Pancreas (tissue), 10 donors: ENCODE results near the gene SORBS2. TPM values are rescaled to one million over a fixed set of nuclear protein-coding genes. Genes with fewer than 3 reads are reported as not detected.
A peak's percentile ranks its signal among the peaks of the same experiment; 100 is the strongest.

ENCODE experiments used
- ATAC-seq, 4 donors: fragments of 200-7000 bp; cut with Tn5 transposase; one replicate each; pipeline versions ENCODE4 v1.8.0 to v1.9.1; 2020; ENCODE audit warnings: mild to moderate bottlenecking in 4 of 4, moderate library complexity in 4 of 4
- DNase-seq, 6 donors: peaks; one replicate each; pipeline ENCODE4 v3.0.0-alpha.2; 2020
- FAIRE-seq: peaks from 2 replicates; lab custom pipeline; 2012; peaks lifted over from hg19 to GRCh38; lab: Jason Lieb, UNC
- H3K27ac ChIP-seq, 4 donors: fragments of 200-600 bp; sonication (generic); 1 replicate in 3 of 4; 2 replicates in 1 of 4; pipeline versions ENCODE4 v1.5.0 to v1.8.0; 2020
- H3K27me3 ChIP-seq, 4 donors: fragments of 200-600 bp; one replicate each; pipeline ENCODE4 v1.8.0; 2021
- H3K36me3 ChIP-seq, 3 donors: fragments of 200-600 bp; sonication (generic) in 1 of 3; one replicate each; pipeline versions ENCODE4 v1.5.0 to v1.8.0; 2020 to 2021
- H3K4me1 ChIP-seq, 3 donors: fragments of 200-600 bp; one replicate each; pipeline ENCODE4 v1.8.0; 2021
- H3K4me3 ChIP-seq, 4 donors: fragments of 200-600 bp; sonication (generic) in 2 of 4; one replicate each; pipeline versions ENCODE4 v1.5.0 to v1.8.0; 2020 to 2021
- H3K9me3 ChIP-seq, 4 donors: fragments of 200-600 bp; one replicate each; pipeline ENCODE4 v1.8.0; 2021
- WGBS, 2 donors: extraction: QIAGEN DNeasy Blood & Tissue Kit; methylation state at CpG; one replicate each; pipeline ENCODE4 v1.1.7; 2013; 5-methylcytosine and 5-hydroxymethylcytosine counted together
- intact Hi-C, 3 donors: fragments of 100-400 bp; cut with DNase I; formaldehyde crosslinking; loops; one replicate each; pipeline versions ENCODE4 v1.11.1 to v1.14.2; 2022
- polyA plus RNA-seq, 2 donors: library from polyadenylated mRNA; stranded (reverse); fragments of 200-250 nt; gene quantifications; one replicate each; pipeline ENCODE4 v1.2.3, GENCODE V29; 2013
- total RNA-seq, 6 donors: library from RNA; stranded (reverse); fragmentation: NEBNext Ultra II Directional in 4 of 6; extraction: Animal tissue kit (Norgen Biotek cat#: 25700) in 4 of 6; gene quantifications; one replicate each; pipeline versions ENCODE4 v1.2.1 to v1.2.4, GENCODE V29; 2021 to 2023
- TF ChIP-seq, protein P1 (sequence below), 4 donors: fragments of 200-600 bp; sonication (generic) in 3 of 4; IDR thresholded peaks; one replicate each; pipeline versions ENCODE4 v1.5.0 to v1.8.0; 2021; ENCODE audit warnings: antibody characterized with exemption in 4 of 4
- donor health status: healthy with polysubstance abuse.
- donor health status: DM: no; HTN: no; CAD: no; lungs with moderate emphysema.
- donor health status: DM: no; HTN: no; CAD: no.
- donor health status: control.
- donor health status: control.
- donor health status: Bipolar disorder and iron deficiency.
- donor health status: DM: yes; HTN: yes; CAD: no.
- donor health status: DM: no; HTN: no; CAD: no.
- donor health status: DM: no; HTN: no; CAD: no.
- donor health status: DM: yes; HTN: yes; CAD: no.

SORBS2 gene
- total and polyA plus RNA-seq, 8 donors = 61.7 to 245 (median 140) TPM

DNA sequence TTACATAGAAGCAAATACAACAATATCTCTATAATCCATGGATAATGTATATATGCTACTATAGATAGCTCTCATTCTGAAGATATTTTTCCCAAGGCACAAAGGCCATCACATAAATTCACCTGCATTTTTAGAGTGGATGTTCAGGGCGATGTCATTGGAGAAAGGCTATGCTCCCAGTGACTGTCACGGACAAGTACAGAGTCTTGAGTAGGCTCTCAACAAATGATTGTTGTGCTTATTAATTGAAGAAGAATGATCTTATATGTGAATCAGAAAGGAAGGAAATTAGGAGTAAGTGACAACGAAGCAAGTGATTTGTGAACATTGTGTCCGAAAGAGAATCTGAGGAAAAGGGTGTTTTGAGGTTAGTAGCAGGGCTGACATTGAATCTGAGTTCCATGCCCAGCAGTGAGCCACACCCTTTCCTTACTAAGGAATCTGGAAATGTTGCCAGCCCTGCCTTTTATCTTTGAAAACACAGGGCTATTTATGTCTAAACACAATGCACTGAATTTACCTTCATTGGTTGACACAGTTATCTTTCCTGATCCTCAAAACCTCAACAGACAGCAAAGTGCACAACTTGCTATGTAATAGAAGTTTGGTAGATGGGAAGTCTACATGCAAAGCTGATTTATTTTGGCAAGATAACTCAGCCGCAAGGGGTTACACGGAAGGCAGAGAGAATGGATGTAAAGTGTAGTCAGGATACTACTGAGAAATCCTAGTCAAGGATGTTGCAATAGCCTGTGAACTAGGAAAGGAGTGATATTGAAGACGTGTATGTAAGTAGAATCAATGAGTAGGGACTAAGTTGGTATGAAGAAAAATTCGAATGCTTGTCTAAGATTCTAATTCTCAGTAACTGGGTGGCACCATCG, 50.4 kb downstream of the SORBS2 start:
- H3K36me3 ChIP-seq = no peaks in the 10 kb centered on the region
- ATAC-seq (peak in 3 of 4 donors; percentile 67 to 77 (median 68)), DNase-seq (no peak), FAIRE-seq (no peak)
- no peak overlapping the region for H3K4me3 ChIP-seq
- peaks cover 12 to 44% (median 29%) of the 10 kb centered on the region in 3 donors for H3K4me1 ChIP-seq
- TF ChIP-seq, protein P1, sequence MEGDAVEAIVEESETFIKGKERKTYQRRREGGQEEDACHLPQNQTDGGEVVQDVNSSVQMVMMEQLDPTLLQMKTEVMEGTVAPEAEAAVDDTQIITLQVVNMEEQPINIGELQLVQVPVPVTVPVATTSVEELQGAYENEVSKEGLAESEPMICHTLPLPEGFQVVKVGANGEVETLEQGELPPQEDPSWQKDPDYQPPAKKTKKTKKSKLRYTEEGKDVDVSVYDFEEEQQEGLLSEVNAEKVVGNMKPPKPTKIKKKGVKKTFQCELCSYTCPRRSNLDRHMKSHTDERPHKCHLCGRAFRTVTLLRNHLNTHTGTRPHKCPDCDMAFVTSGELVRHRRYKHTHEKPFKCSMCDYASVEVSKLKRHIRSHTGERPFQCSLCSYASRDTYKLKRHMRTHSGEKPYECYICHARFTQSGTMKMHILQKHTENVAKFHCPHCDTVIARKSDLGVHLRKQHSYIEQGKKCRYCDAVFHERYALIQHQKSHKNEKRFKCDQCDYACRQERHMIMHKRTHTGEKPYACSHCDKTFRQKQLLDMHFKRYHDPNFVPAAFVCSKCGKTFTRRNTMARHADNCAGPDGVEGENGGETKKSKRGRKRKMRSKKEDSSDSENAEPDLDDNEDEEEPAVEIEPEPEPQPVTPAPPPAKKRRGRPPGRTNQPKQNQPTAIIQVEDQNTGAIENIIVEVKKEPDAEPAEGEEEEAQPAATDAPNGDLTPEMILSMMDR (IDR thresholded peaks at IDR 0.05) = no peak
- WGBS, 2 donors = 59% methylated on average over 9 of the region's 9 CpGs
- no peaks in the 10 kb centered on the region for H3K27me3 ChIP-seq
- intact Hi-C loops = no loop called here
- no peak overlapping the region for H3K27ac ChIP-seq
- H3K9me3 ChIP-seq = no peaks in the 10 kb centered on the region

DNA sequence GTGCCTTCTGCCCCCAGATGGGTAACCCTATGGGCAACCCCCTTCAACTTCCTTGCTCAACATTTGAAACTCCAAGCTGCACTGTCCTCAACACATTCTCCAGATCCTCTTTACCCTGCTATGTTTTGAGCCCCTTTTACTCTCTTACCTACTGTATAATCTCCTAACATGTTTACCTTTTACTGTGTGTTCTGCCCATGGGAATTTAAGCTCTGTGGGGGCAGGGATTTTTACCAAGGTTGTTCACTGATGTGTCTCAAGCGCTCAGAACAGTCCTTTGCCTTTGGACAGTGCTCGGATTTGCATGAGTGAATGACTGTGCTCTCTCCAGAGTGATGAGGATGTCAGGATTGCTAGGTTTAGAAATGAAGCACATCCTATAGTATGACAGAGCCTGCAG, 53.2 kb downstream of the SORBS2 start:
- 54 to 66% methylated on average over 2 of the region's 2 CpGs for WGBS, 2 donors
- no peak overlapping the region for H3K4me3 ChIP-seq
- FAIRE-seq = no peak
- no peaks in the 10 kb centered on the region for H3K36me3 ChIP-seq
- intact Hi-C loops = no loop called here
- H3K27ac ChIP-seq = no peak overlapping the region
- no peak for DNase-seq
- H3K27me3 ChIP-seq = no peaks in the 10 kb centered on the region
- H3K4me1 ChIP-seq = peaks cover 24 to 47% (median 38%) of the 10 kb centered on the region in 3 donors
- peak in 1 of 4 donors; percentile 17 for ATAC-seq
- no peaks in the 10 kb centered on the region for H3K9me3 ChIP-seq
- TF ChIP-seq, protein P1 (IDR thresholded peaks at IDR 0.05) = no peak

DNA sequence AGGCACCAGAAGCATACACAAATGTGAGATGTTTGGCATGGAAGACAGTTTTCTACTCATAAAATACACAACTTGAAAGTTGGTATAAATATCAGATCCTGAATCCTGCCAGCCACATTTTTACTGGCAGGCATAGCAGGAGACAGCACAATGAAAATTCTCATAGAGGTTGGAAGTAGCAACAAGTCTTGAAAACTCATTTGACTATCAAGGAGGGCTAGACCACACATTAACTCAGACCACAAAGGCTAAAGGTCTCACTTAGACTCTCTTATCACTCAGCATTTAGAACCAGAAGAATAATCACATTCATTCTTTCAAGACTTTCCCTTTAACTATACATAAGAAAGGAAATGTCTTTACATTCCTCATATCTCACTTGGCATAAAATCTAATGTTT, 56.5 kb downstream of the SORBS2 start:
- intact Hi-C loops = no loop called here
- FAIRE-seq (no peak), ATAC-seq (peak in 1 of 4 donors; percentile 45), DNase-seq (no peak)
- H3K4me3 ChIP-seq = no peak overlapping the region
- H3K36me3 ChIP-seq = no peaks in the 10 kb centered on the region
- H3K9me3 ChIP-seq = no peaks in the 10 kb centered on the region
- TF ChIP-seq, protein P1 (IDR thresholded peaks at IDR 0.05) = no peak
- H3K27me3 ChIP-seq = no peaks in the 10 kb centered on the region
- H3K4me1 ChIP-seq = peaks cover 15 to 28% (median 21%) of the 10 kb centered on the region in 3 donors
- H3K27ac ChIP-seq = no peak overlapping the region

DNA sequence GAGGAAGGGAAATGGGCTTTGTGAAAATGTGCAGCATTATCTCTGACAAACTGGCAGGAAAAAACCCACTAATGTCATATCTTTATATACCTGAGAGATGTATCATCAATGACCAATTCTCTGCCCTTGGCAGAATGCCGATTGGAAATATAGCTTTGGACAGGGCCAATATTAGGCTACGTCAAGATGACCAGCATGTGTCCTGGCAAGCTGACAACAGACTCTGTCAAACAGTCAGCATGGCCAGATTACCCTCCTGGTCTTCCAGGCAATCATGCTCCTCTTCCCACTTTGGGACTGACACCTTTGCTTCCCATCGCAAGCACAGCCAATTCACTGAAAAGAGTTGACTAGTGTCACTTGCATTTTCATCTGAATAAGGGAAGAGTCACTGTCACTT, 57.0 kb downstream of the SORBS2 start:
- WGBS, 2 donors = 41 to 42% methylated on average over 3 of the region's 3 CpGs
- TF ChIP-seq, protein P1 (IDR thresholded peaks at IDR 0.05) = no peak
- no peaks in the 10 kb centered on the region for H3K36me3 ChIP-seq
- no peaks in the 10 kb centered on the region for H3K9me3 ChIP-seq
- peaks cover 15 to 29% (median 17%) of the 10 kb centered on the region in 3 donors for H3K4me1 ChIP-seq
- no peaks in the 10 kb centered on the region for H3K27me3 ChIP-seq
- DNase-seq = no peak
- H3K4me3 ChIP-seq = no peak overlapping the region
- no peak overlapping the region for H3K27ac ChIP-seq
- intact Hi-C loops = no loop called here
- peak in 3 of 4 donors; percentile 15 to 37 (median 31) for ATAC-seq
- no peak for FAIRE-seq

DNA sequence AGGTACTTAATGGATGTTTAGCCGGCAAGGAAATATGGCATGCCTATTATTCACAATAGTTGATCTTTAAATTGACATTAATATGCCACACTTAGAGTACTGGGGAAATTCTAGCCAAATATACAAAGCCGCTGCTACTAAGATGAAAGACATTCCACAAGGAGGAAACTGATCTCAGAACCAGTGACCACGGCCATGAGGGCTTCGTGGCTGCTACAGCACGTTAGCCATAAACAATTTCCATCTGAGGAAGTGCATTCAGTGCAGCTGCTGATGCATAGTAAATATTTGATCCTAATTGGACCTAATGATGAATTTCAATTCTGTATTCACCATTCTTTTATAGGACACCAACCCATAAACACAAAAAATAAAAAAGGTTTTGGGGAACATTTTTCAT, 59.1 kb downstream of the SORBS2 start:
- H3K27ac ChIP-seq = no peak overlapping the region
- FAIRE-seq (no peak), ATAC-seq (no peak), DNase-seq (no peak)
- no peak overlapping the region for H3K4me3 ChIP-seq
- WGBS, 2 donors = 76 to 78% methylated on average over 5 of the region's 5 CpGs
- TF ChIP-seq, protein P1 (IDR thresholded peaks at IDR 0.05) = no peak
- H3K4me1 ChIP-seq = peaks cover 9 to 20% (median 12%) of the 10 kb centered on the region in 3 donors
- intact Hi-C loops = no loop called here
- H3K27me3 ChIP-seq = no peaks in the 10 kb centered on the region
- no peaks in the 10 kb centered on the region for H3K36me3 ChIP-seq
- H3K9me3 ChIP-seq = no peaks in the 10 kb centered on the region
